OCI-LY7 (cell line): ENCODE data around the gene GRIN3A. TPM values are rescaled to one million over a fixed set of nuclear protein-coding genes. Genes with fewer than 3 reads are reported as not detected.

Experiments
- BruUV-seq: library from RNA; stranded (reverse); fragments of 400-500 nt; replicated peaks from 2 replicates; lab custom pipeline; 2021; lab: Mats Ljungman, UMichigan
- CTCF ChIA-PET: fragments of 300-600 bp; sonication (Branson Sonifier 250); formaldehyde crosslinking; loops from one replicate; lab custom pipeline; 2022; ENCODE audit warnings: antibody characterized with exemption; ENCODE audit not compliant: unreplicated experiment; lab: Charles Lee
- POLR2A ChIA-PET: fragments of 300-600 bp; sonication (Branson Sonifier 250); formaldehyde crosslinking; loops from one replicate; lab custom pipeline; 2022; ENCODE audit warnings: antibody characterized with exemption; lab: Charles Lee
- DNase-seq: peaks from one replicate; pipeline ENCODE4 v3.0.0-alpha.2; 2015; ENCODE audit warnings: low spot score
- H2AFZ ChIP-seq: fragments of 200-600 bp; sonication (generic), shearing (Covaris generic); 2 replicates; pipeline ENCODE4 v1.6.1; 2014; ENCODE audit warnings: mild to moderate bottlenecking, antibody characterized with exemption, low read length, moderate library complexity
- H3K27ac ChIP-seq: fragments of 200-600 bp; sonication (generic); 2 replicates; pipeline ENCODE4 v1.5.1; 2014; ENCODE audit warnings: mixed run types, low read depth, mild to moderate bottlenecking, moderate library complexity, low read length, inconsistent platforms; ENCODE audit not compliant: poor library complexity, severe bottlenecking
- H3K36me3 ChIP-seq: fragments of 200-600 bp; sonication (generic); 2 replicates; pipeline ENCODE4 v1.6.1; 2014; ENCODE audit warnings: mild to moderate bottlenecking, antibody characterized with exemption, low read length, moderate library complexity, mixed read lengths; ENCODE audit not compliant: insufficient read depth
- H3K4me1 ChIP-seq: fragments of 200-600 bp; sonication (generic); 2 replicates; pipeline ENCODE4 v1.5.1; 2014; ENCODE audit warnings: mild to moderate bottlenecking, low read length; ENCODE audit not compliant: insufficient read depth, poor library complexity, severe bottlenecking
- H3K4me2 ChIP-seq: fragments of 200-600 bp; sonication (generic); 2 replicates; pipeline ENCODE4 v1.6.1; 2014; ENCODE audit warnings: mild to moderate bottlenecking, low read length
- H3K4me3 ChIP-seq: fragments of 200-600 bp; sonication (generic); 2 replicates; pipeline ENCODE4 v1.5.1; 2014; ENCODE audit warnings: mild to moderate bottlenecking, low read depth, low read length; ENCODE audit not compliant: poor library complexity, severe bottlenecking
- H3K79me2 ChIP-seq: fragments of 200-600 bp; sonication (generic); 2 replicates; pipeline ENCODE4 v1.6.1; 2016; ENCODE audit warnings: low read depth, mild to moderate bottlenecking, low read length, moderate library complexity, mixed read lengths; ENCODE audit not compliant: insufficient read depth
- H3K9me2 ChIP-seq: fragments of 200-600 bp; sonication (generic); 2 replicates; pipeline ENCODE4 v1.6.1; 2016; ENCODE audit warnings: mild to moderate bottlenecking, low read length, mixed read lengths; ENCODE audit not compliant: insufficient read depth
- H3K9me3 ChIP-seq: fragments of 200-600 bp; sonication (generic); 2 replicates; pipeline ENCODE4 v1.6.1; 2014; ENCODE audit warnings: mild to moderate bottlenecking, mixed run types, low read length, mixed read lengths
- H4K20me1 ChIP-seq: fragments of 200-600 bp; sonication (generic); 2 replicates; pipeline ENCODE4 v1.6.1; 2014; ENCODE audit warnings: mild to moderate bottlenecking, antibody characterized with exemption, low read length, moderate library complexity, mixed read lengths; ENCODE audit not compliant: insufficient read depth
- CTCF ChIP-seq: fragments of 200-600 bp; sonication (generic); conservative IDR thresholded peaks from 2 replicates; pipeline ENCODE4 v1.5.1; 2014; ENCODE audit warnings: mild to moderate bottlenecking, antibody characterized with exemption, low read length, moderate library complexity, mixed read lengths
- EZH2phosphoT487 ChIP-seq: fragments of 200-600 bp; sonication (generic); IDR thresholded peaks from 2 replicates; pipeline ENCODE4 v1.6.1; 2018; ENCODE audit warnings: low read depth, borderline replicate concordance, mild to moderate bottlenecking, mixed run types, antibody characterized with exemption, low read length, moderate library complexity, mixed read lengths
- intact Hi-C: fragments of 100-400 bp; cut with micrococcal nuclease; formaldehyde crosslinking; loops from one replicate; pipeline ENCODE4 v1.10.0; 2022; ENCODE audit not compliant: unreplicated experiment
- total RNA-seq, 2 experiments: library from RNA; depleted of rRNA in 1 of 2; stranded (reverse); fragments of >200 nt in 1 of 2; shearing (Covaris generic) in 1 of 2; gene quantifications; 2 replicates each; pipeline ENCODE4 v1.2.3, GENCODE V29; 2014 to 2022

The GRIN3A gene
- total RNA-seq, 2 experiments from 2014 or later, result not detected

DNA sequence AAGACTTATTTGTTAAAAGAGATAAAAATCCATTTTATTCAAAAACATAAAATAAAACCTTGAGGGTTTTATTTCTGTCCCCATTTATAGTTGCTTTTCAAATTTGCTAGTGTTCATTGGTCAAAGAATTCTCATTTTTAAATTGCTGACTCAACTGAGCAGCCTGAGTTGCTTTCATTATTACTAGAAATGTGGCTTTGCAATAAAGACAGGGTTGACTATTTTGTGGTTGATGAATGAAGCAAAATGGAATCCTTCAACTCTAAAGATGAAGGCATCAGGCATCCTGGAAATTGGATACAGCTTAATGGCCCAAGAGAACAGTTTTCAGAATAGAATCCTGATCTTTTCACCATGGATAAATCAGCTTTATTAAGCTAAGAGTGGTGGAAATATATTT, 119.7 kb downstream of the GRIN3A start:
- no peak for DNase-seq
- Histone ChIP-seq H3K4me1 (no peaks in the 10 kb centered on the region), H3K36me3 (no peaks in the 10 kb centered on the region), H3K9me3 (no peaks in the 10 kb centered on the region), H3K9me2 (no peaks in the 10 kb centered on the region), H3K27ac (no peak overlapping the region), H4K20me1 (no peaks in the 10 kb centered on the region), H2AFZ (no peak overlapping the region), H3K79me2 (no peaks in the 10 kb centered on the region), H3K4me3 (no peak overlapping the region), H3K4me2 (no peak overlapping the region)
- BruUV-seq, result no TSS peak
- intact Hi-C loops, result no loop called here
- CTCF ChIA-PET, result no interaction called here
- POLR2A ChIA-PET, result interaction anchor here (1.1 kb wide), 1 partner anchor 9 kb away, joined by 3 read pairs; no protein-coding TSS in a partner anchor
- TF ChIP-seq CTCF (no peak), EZH2phosphoT487 (no peak)

DNA sequence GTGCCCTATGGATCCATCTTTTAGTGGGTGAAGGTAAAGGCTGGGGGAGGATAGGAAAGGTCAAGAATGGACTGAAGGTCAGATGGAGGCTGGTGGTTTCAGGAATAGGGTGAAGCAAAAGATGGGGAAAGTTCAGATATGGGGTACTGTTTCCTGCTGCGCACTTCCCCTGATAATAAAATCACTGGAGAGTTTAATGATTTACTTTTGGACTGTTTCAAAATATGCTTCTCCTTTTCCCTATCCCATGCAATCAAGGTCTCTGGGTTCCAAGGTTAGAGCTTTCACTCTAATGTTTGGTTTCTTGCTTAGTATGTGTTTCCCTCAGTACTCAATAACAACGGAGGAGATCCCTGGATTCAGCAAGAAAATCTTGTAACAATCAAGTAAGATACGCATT, 132.9 kb downstream of the GRIN3A start:
- no peak for DNase-seq
- H3K4me3 ChIP-seq, result no peak overlapping the region
- H3K9me3 ChIP-seq, result no peaks in the 10 kb centered on the region
- H3K36me3 ChIP-seq, result no peaks in the 10 kb centered on the region
- no peaks in the 10 kb centered on the region for H3K9me2 ChIP-seq
- H4K20me1 ChIP-seq, result no peaks in the 10 kb centered on the region
- BruUV-seq, result no TSS peak
- no peak for TF ChIP-seq CTCF
- intact Hi-C loops, result no loop called here
- H2AFZ ChIP-seq, result no peak overlapping the region
- H3K4me1 ChIP-seq, result no peaks in the 10 kb centered on the region
- CTCF ChIA-PET, result no interaction called here
- POLR2A ChIA-PET, result no interaction called here
- no peaks in the 10 kb centered on the region for H3K79me2 ChIP-seq
- H3K27ac ChIP-seq, result no peak overlapping the region
- no peak overlapping the region for H3K4me2 ChIP-seq

DNA sequence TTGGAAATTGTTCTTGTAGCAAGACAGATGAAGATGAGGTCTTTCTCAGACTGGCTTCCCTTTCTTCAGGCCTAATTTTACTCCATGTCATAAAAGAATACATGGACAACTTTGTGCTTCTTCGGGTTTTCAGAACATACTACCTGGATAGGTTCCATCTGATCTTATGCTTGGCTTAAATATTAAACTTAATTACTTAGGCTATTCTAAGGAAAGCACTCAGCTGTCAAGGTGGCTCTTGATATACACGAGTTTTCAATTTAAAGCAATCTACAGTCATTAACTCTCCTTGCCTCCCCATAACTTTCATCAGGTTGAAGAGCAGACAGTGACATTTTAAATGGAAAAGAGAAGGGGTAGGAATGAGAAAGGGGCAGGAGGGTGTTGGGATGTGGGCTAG, 134.2 kb downstream of the GRIN3A start:
- no TSS peak for BruUV-seq
- ChIA-PET POLR2A (no interaction called here), CTCF (no interaction called here)
- intact Hi-C loops, result no loop called here
- Histone ChIP-seq H2AFZ (no peak overlapping the region), H3K79me2 (no peaks in the 10 kb centered on the region), H3K4me2 (no peak overlapping the region), H3K36me3 (no peaks in the 10 kb centered on the region), H3K4me3 (no peak overlapping the region), H3K9me2 (no peaks in the 10 kb centered on the region), H4K20me1 (no peaks in the 10 kb centered on the region), H3K27ac (no peak overlapping the region), H3K9me3 (no peaks in the 10 kb centered on the region), H3K4me1 (no peaks in the 10 kb centered on the region)
- no peak for DNase-seq
- TF ChIP-seq CTCF, result no peak
- no peak for TF ChIP-seq EZH2phosphoT487
